ENCODE data around the gene GRIP1.

DNA sequence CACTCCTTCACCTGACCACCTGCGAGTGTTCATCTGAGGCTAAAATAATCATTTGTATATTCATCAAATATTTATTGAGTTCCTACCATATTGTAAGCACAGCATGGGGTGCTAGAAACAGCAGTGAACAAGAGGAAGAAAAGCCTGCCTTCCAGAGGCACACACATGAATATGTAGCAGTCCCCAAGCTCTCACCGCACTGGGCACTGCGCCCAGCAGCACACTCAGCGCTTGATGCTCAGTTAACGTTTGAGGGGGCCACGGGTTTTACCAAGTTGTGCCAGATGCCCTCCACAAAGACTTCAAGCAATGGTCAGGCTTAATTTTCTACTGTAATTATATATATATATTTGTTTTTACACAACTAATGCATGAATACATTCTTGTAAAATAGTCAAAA is 324.6 kb downstream of the GRIP1 start:
- TF ChIP-seq, protein P1, sequence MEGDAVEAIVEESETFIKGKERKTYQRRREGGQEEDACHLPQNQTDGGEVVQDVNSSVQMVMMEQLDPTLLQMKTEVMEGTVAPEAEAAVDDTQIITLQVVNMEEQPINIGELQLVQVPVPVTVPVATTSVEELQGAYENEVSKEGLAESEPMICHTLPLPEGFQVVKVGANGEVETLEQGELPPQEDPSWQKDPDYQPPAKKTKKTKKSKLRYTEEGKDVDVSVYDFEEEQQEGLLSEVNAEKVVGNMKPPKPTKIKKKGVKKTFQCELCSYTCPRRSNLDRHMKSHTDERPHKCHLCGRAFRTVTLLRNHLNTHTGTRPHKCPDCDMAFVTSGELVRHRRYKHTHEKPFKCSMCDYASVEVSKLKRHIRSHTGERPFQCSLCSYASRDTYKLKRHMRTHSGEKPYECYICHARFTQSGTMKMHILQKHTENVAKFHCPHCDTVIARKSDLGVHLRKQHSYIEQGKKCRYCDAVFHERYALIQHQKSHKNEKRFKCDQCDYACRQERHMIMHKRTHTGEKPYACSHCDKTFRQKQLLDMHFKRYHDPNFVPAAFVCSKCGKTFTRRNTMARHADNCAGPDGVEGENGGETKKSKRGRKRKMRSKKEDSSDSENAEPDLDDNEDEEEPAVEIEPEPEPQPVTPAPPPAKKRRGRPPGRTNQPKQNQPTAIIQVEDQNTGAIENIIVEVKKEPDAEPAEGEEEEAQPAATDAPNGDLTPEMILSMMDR (conservative IDR thresholded peaks at IDR 0.05; ENCODE audit: low read depth, low read length), result no peak
- TF ChIP-seq FOS (IDR thresholded peaks at IDR 0.05; ENCODE audit: low read depth, low read length) (no peak), BHLHE40 (IDR thresholded peaks at IDR 0.05; ENCODE audit: low read depth, low read length) (no peak), POLR2A (IDR thresholded peaks at IDR 0.05; ENCODE audit: low read depth, low read length) (no peak), ELK1 (IDR thresholded peaks at IDR 0.05; ENCODE audit: borderline replicate concordance, low read depth, low read length) (no peak), MAZ (IDR thresholded peaks at IDR 0.05; ENCODE audit: borderline replicate concordance, low read depth, low read length) (no peak), CEBPB (IDR thresholded peaks at IDR 0.05; ENCODE audit: low read depth, low read length) (no peak)
